HFFc6 (cell line): ENCODE results near the gene LYSET. TPM values are rescaled to one million over a fixed set of nuclear protein-coding genes. Genes with fewer than 3 reads are reported as not detected.
A peak's percentile ranks its signal among the peaks of the same experiment; 100 is the strongest.
"Not testable (repeated sequence)": the region's sequence is repeated elsewhere in the genome, so short reads cannot be mapped to it uniquely, and the experiment has no call there.

Experiments used
- DNase-seq: peaks from one replicate; pipeline ENCODE4 v3.0.0-alpha.2; 2018
- H3K27ac Mint-ChIP-seq: 2 replicates; pipeline ENCODE4 v1.8.0; 2020; ENCODE audit warnings: mild to moderate bottlenecking, mixed read lengths
- H3K27me3 Mint-ChIP-seq: 2 replicates; pipeline ENCODE4 v1.8.0; 2021; ENCODE audit warnings: mild to moderate bottlenecking, moderate library complexity, mixed read lengths; ENCODE audit not compliant: insufficient read depth
- H3K36me3 Mint-ChIP-seq: 2 replicates; pipeline ENCODE4 v1.8.0; 2021; ENCODE audit warnings: low read depth, mixed read lengths
- H3K4me1 Mint-ChIP-seq: 2 replicates; pipeline ENCODE4 v1.8.0; 2020; ENCODE audit warnings: low read depth, mixed read lengths
- H3K4me3 Mint-ChIP-seq: 2 replicates; pipeline ENCODE4 v1.8.0; 2020; ENCODE audit warnings: mild to moderate bottlenecking, moderate library complexity, mixed read lengths
- H3K9me3 Mint-ChIP-seq: 2 replicates; pipeline ENCODE4 v1.8.0; 2020; ENCODE audit warnings: mild to moderate bottlenecking, mixed read lengths
- CTCF ChIP-seq: fragments of 200-600 bp; sonication (generic); IDR thresholded peaks from 2 replicates; pipeline ENCODE4 v1.5.0; 2021; ENCODE audit warnings: antibody characterized with exemption, mild to moderate bottlenecking
- total RNA-seq, 6 experiments: library from RNA; stranded (reverse); fragmentation: NEBNext Ultra II Directional; extraction: Animal tissue kit (Norgen Biotek cat#: 25700); gene quantifications; 2 replicates in 1 of 6; 3 replicates in 5 of 6; pipeline ENCODE4 v1.2.3, GENCODE V29; 2021

Gene LYSET
- total RNA-seq, 6 experiments from 2014 or later = 10.7 to 14.5 (median 12.8) TPM

GRCh38 chr14:93163564-93163963, 21.6 kb upstream of the LYSET start:
- Mint-ChIP-seq H3K4me3 (no peak overlapping the region), H3K9me3 (no peaks in the 10 kb centered on the region), H3K27me3 (peaks cover 2% of the 10 kb centered on the region; the same call in 1 of the 2 replicates), H3K36me3 (no peaks in the 10 kb centered on the region), H3K4me1 (no peaks in the 10 kb centered on the region), H3K27ac (no peak overlapping the region)
- TF ChIP-seq CTCF = no peak
- no peak for DNase-seq

GRCh38 chr14:93165271-93166265, 19.5 kb upstream of the LYSET start:
- not testable (repeated sequence) for H3K27me3 Mint-ChIP-seq, DNase-seq, H3K4me3 Mint-ChIP-seq

GRCh38 chr14:93168610-93169009, 16.5 kb upstream of the LYSET start:
- H3K4me1 Mint-ChIP-seq, H3K27me3 Mint-ChIP-seq: not testable (repeated sequence)

More at GRCh38 chr14:93165271-93166265, 19.5 kb upstream of the LYSET start:
- not testable (repeated sequence) for H3K4me1 Mint-ChIP-seq, H3K36me3 Mint-ChIP-seq, H3K27ac Mint-ChIP-seq, H3K9me3 Mint-ChIP-seq

GRCh38 chr14:93169619-93170018, 15.5 kb upstream of the LYSET start:
- H3K36me3 Mint-ChIP-seq, H3K4me1 Mint-ChIP-seq, H3K9me3 Mint-ChIP-seq, DNase-seq, H3K4me3 Mint-ChIP-seq, H3K27ac Mint-ChIP-seq, H3K27me3 Mint-ChIP-seq: not testable (repeated sequence)

More at GRCh38 chr14:93168610-93169009, 16.5 kb upstream of the LYSET start:
- H3K27ac Mint-ChIP-seq, H3K4me3 Mint-ChIP-seq, DNase-seq, H3K36me3 Mint-ChIP-seq, H3K9me3 Mint-ChIP-seq: not testable (repeated sequence)

- not testable (repeated sequence) for H3K36me3 Mint-ChIP-seq, H3K4me1 Mint-ChIP-seq, H3K27me3 Mint-ChIP-seq, H3K27ac Mint-ChIP-seq, DNase-seq, H3K9me3 Mint-ChIP-seq, H3K4me3 Mint-ChIP-seq
These were observed 15.0 kb upstream of the LYSET start for GRCh38 chr14:93170141-93170540.

GRCh38 chr14:93171376-93171775, 13.7 kb upstream of the LYSET start:
- Mint-ChIP-seq H3K27me3 (peaks cover 2% of the 10 kb centered on the region), H3K9me3 (no peaks in the 10 kb centered on the region), H3K27ac (no peak overlapping the region), H3K4me3 (no peak overlapping the region), H3K36me3 (no peaks in the 10 kb centered on the region), H3K4me1 (peaks cover 6% of the 10 kb centered on the region)
- no peak for TF ChIP-seq CTCF
- no peak for DNase-seq

- DNase-seq = no peak
- Mint-ChIP-seq H3K4me1 (peaks cover 6% of the 10 kb centered on the region), H3K9me3 (no peaks in the 10 kb centered on the region), H3K27me3 (no peaks in the 10 kb centered on the region; the same call in 1 of the 2 replicates), H3K4me3 (peak overlapping the region; percentile 22; the same call in 1 of the 2 replicates), H3K27ac (no peak overlapping the region), H3K36me3 (no peaks in the 10 kb centered on the region)
- TF ChIP-seq CTCF = no peak
These were observed 11.1 kb upstream of the LYSET start for GRCh38 chr14:93173943-93174395.

- not testable (repeated sequence) for H3K4me3 Mint-ChIP-seq
These were observed 10.4 kb upstream of the LYSET start for GRCh38 chr14:93174731-93175130.

More at GRCh38 chr14:93174731-93175130, 10.4 kb upstream of the LYSET start:
- H3K4me1 Mint-ChIP-seq, H3K27ac Mint-ChIP-seq, H3K27me3 Mint-ChIP-seq, H3K36me3 Mint-ChIP-seq, DNase-seq, H3K9me3 Mint-ChIP-seq: not testable (repeated sequence)
